Activated CD4-positive, alpha-beta T cell treated with anti-CD3 and anti-CD28 coated beads, Interleukin-2, amount 10 ng/mL, durations not matched to agents 24 days and 14 days (primary cell): ENCODE measurements around the gene ITCH. TPM values are rescaled to one million over a fixed set of nuclear protein-coding genes. Genes with fewer than 3 reads are reported as not detected.
A peak's percentile ranks its signal among the peaks of the same experiment; 100 is the strongest.
"Not testable (repeated sequence)": the region's sequence is repeated elsewhere in the genome, so short reads cannot be mapped to it uniquely, and the experiment has no call there.

ENCODE experiments used
- DNase-seq: peaks from one replicate; pipeline ENCODE4 v3.0.0; 2022
- H3K27ac Mint-ChIP-seq: one replicate; pipeline ENCODE4 v1.8.0; 2022; ENCODE audit warnings: mild to moderate bottlenecking, mixed read lengths
- H3K27me3 Mint-ChIP-seq: one replicate; pipeline ENCODE4 v1.8.0; 2022; ENCODE audit warnings: mixed read lengths
- H3K36me3 Mint-ChIP-seq: one replicate; pipeline ENCODE4 v1.8.0; 2022; ENCODE audit warnings: low read depth, mild to moderate bottlenecking, mixed read lengths
- H3K4me1 Mint-ChIP-seq: one replicate; pipeline ENCODE4 v1.8.0; 2021; ENCODE audit warnings: mixed read lengths
- H3K4me3 Mint-ChIP-seq: one replicate; pipeline ENCODE4 v1.8.0; 2022; ENCODE audit warnings: mild to moderate bottlenecking, moderate library complexity, mixed read lengths
- H3K9me3 Mint-ChIP-seq: one replicate; pipeline ENCODE4 v1.8.0; 2021; ENCODE audit warnings: mixed read lengths
- intact Hi-C: fragments of 100-400 bp; cut with micrococcal nuclease; formaldehyde crosslinking; loops from one replicate; pipeline ENCODE4 v1.15.1; 2023
- total RNA-seq: library from RNA; stranded (reverse); gene quantifications from 2 replicates; pipeline ENCODE4 v1.2.3, GENCODE V29; 2022

The ITCH gene
- total RNA-seq, 1 donor from 2014 or later, result 55.6 TPM

GRCh38 chr20:34426026-34426425 lies 63.0 kb downstream of the ITCH start:
- intact Hi-C loops, result no loop called here
- Mint-ChIP-seq H3K27me3 (no peaks in the 10 kb centered on the region), H3K27ac (peak overlapping the region; percentile 35), H3K9me3 (no peaks in the 10 kb centered on the region), H3K4me1 (peaks cover 9% of the 10 kb centered on the region), H3K36me3 (peaks cover 37% of the 10 kb centered on the region), H3K4me3 (no peak overlapping the region)
- no peak for DNase-seq

- Mint-ChIP-seq H3K36me3 (peaks cover 30% of the 10 kb centered on the region), H3K4me3 (no peak overlapping the region), H3K27me3 (no peaks in the 10 kb centered on the region), H3K9me3 (no peaks in the 10 kb centered on the region), H3K4me1 (peaks cover 9% of the 10 kb centered on the region), H3K27ac (no peak overlapping the region)
- intact Hi-C loops, result no loop called here
- no peak for DNase-seq
These were observed 64.3 kb downstream of the ITCH start for GRCh38 chr20:34427331-34427730.

GRCh38 chr20:34427784-34428183 lies 64.7 kb downstream of the ITCH start:
- no peaks in the 10 kb centered on the region for H3K27me3 Mint-ChIP-seq
- H3K36me3 Mint-ChIP-seq, result peaks cover 30% of the 10 kb centered on the region
- H3K4me3 Mint-ChIP-seq, result no peak overlapping the region

GRCh38 chr20:34431168-34431567 lies 68.1 kb downstream of the ITCH start:
- Mint-ChIP-seq H3K27me3 (no peaks in the 10 kb centered on the region), H3K27ac (no peak overlapping the region), H3K9me3 (no peaks in the 10 kb centered on the region), H3K4me1 (peaks cover 8% of the 10 kb centered on the region), H3K36me3 (peaks cover 16% of the 10 kb centered on the region), H3K4me3 (no peak overlapping the region)
- DNase-seq, result no peak
- intact Hi-C loops, result no loop called here

More at GRCh38 chr20:34427784-34428183, 64.7 kb downstream of the ITCH start:
- DNase-seq, result no peak
- H3K4me1 Mint-ChIP-seq, result peaks cover 9% of the 10 kb centered on the region
- H3K27ac Mint-ChIP-seq, result no peak overlapping the region
- no peaks in the 10 kb centered on the region for H3K9me3 Mint-ChIP-seq
- intact Hi-C loops, result no loop called here

GRCh38 chr20:34432663-34433062 lies 69.6 kb downstream of the ITCH start:
- intact Hi-C loops, H3K9me3 Mint-ChIP-seq, DNase-seq, H3K27ac Mint-ChIP-seq, H3K4me3 Mint-ChIP-seq, H3K27me3 Mint-ChIP-seq: not testable (repeated sequence)
- peaks cover 14% of the 10 kb centered on the region for H3K36me3 Mint-ChIP-seq
- peaks cover 15% of the 10 kb centered on the region for H3K4me1 Mint-ChIP-seq

GRCh38 chr20:34433391-34433790 lies 70.3 kb downstream of the ITCH start:
- Mint-ChIP-seq H3K4me3 (no peak overlapping the region), H3K27ac (no peak overlapping the region), H3K27me3 (no peaks in the 10 kb centered on the region), H3K4me1 (peaks cover 15% of the 10 kb centered on the region), H3K36me3 (peaks cover 13% of the 10 kb centered on the region), H3K9me3 (no peaks in the 10 kb centered on the region)
- intact Hi-C loops, result no loop called here
- no peak for DNase-seq

- Mint-ChIP-seq H3K27me3 (no peaks in the 10 kb centered on the region), H3K27ac (peak overlapping the region; percentile 34), H3K9me3 (no peaks in the 10 kb centered on the region), H3K36me3 (peaks cover 19% of the 10 kb centered on the region), H3K4me1 (peaks cover 15% of the 10 kb centered on the region), H3K4me3 (no peak overlapping the region)
- no peak for DNase-seq
- intact Hi-C loops, result no loop called here
These were observed 72.5 kb downstream of the ITCH start for GRCh38 chr20:34435589-34435988.

GRCh38 chr20:34437330-34437986 lies 74.4 kb downstream of the ITCH start:
- intact Hi-C loops, result no loop called here
- Mint-ChIP-seq H3K4me1 (peaks cover 15% of the 10 kb centered on the region), H3K27ac (no peak overlapping the region), H3K9me3 (no peaks in the 10 kb centered on the region), H3K4me3 (no peak overlapping the region), H3K27me3 (no peaks in the 10 kb centered on the region), H3K36me3 (peaks cover 30% of the 10 kb centered on the region)
- no peak for DNase-seq

GRCh38 chr20:34439168-34439567 lies 76.1 kb downstream of the ITCH start:
- Mint-ChIP-seq H3K9me3 (no peaks in the 10 kb centered on the region), H3K36me3 (peaks cover 35% of the 10 kb centered on the region), H3K27me3 (no peaks in the 10 kb centered on the region), H3K27ac (no peak overlapping the region), H3K4me3 (no peak overlapping the region), H3K4me1 (peaks cover 15% of the 10 kb centered on the region)
- intact Hi-C loops, result no loop called here
- DNase-seq, result no peak

- intact Hi-C loops, H3K27me3 Mint-ChIP-seq, DNase-seq, H3K9me3 Mint-ChIP-seq, H3K27ac Mint-ChIP-seq, H3K4me3 Mint-ChIP-seq: not testable (repeated sequence)
- peaks cover 49% of the 10 kb centered on the region for H3K36me3 Mint-ChIP-seq
- peaks cover 11% of the 10 kb centered on the region for H3K4me1 Mint-ChIP-seq
These were observed 78.3 kb downstream of the ITCH start for GRCh38 chr20:34441423-34441822.

GRCh38 chr20:34443546-34443945 lies 80.5 kb downstream of the ITCH start:
- H3K36me3 Mint-ChIP-seq, result peaks cover 59% of the 10 kb centered on the region
- no peak for DNase-seq
- no peaks in the 10 kb centered on the region for H3K27me3 Mint-ChIP-seq
- peaks cover 3% of the 10 kb centered on the region for H3K4me1 Mint-ChIP-seq
- no peaks in the 10 kb centered on the region for H3K9me3 Mint-ChIP-seq
- H3K27ac Mint-ChIP-seq, result no peak overlapping the region
- intact Hi-C loops, result no loop called here
- H3K4me3 Mint-ChIP-seq, result no peak overlapping the region

GRCh38 chr20:34445177-34446065 lies 82.3 kb downstream of the ITCH start:
- Mint-ChIP-seq H3K9me3 (no peaks in the 10 kb centered on the region), H3K4me3 (no peak overlapping the region), H3K27me3 (no peaks in the 10 kb centered on the region), H3K4me1 (peaks cover 5% of the 10 kb centered on the region), H3K36me3 (peaks cover 63% of the 10 kb centered on the region), H3K27ac (no peak overlapping the region)
- DNase-seq, result no peak
- intact Hi-C loops, result no loop called here

GRCh38 chr20:34448517-34448916 lies 85.4 kb downstream of the ITCH start:
- Mint-ChIP-seq H3K27ac (no peak overlapping the region), H3K27me3 (no peaks in the 10 kb centered on the region), H3K4me3 (no peak overlapping the region), H3K9me3 (no peaks in the 10 kb centered on the region), H3K36me3 (peaks cover 63% of the 10 kb centered on the region), H3K4me1 (peaks cover 5% of the 10 kb centered on the region)
- intact Hi-C loops, result no loop called here
- DNase-seq, result no peak
